DND-41 (cell line): ENCODE results near the gene KCNT2.

Experiments
- ATAC-seq: fragments of 200-7000 bp; cut with Tn5 transposase; 3 replicates; pipeline ENCODE4 v1.9.1; 2021; ENCODE audit warnings: low read depth; ENCODE audit not compliant: insufficient read depth
- DNase-seq: peaks from one replicate; pipeline ENCODE4 v3.0.0-alpha.2; 2020
- H2AFZ ChIP-seq: 2 replicates; pipeline ENCODE4 v1.6.0; 2012; ENCODE audit warnings: low read depth, low read length
- H3K27ac ChIP-seq: 2 replicates; pipeline ENCODE4 v1.5.1; 2012; ENCODE audit warnings: low read length, inconsistent platforms
- H3K27me3 ChIP-seq: fragments of 200-600 bp; sonication (generic); 2 replicates; pipeline ENCODE4 v1.6.0; 2012; ENCODE audit warnings: low read length, mild to moderate bottlenecking, inconsistent platforms; ENCODE audit not compliant: insufficient read depth, poor library complexity
- H3K36me3 ChIP-seq: 2 replicates; pipeline ENCODE4 v1.5.1; 2012; ENCODE audit warnings: low read length, inconsistent platforms; ENCODE audit not compliant: insufficient read depth
- H3K4me1 ChIP-seq: 2 replicates; pipeline ENCODE4 v1.5.1; 2012; ENCODE audit warnings: mild to moderate bottlenecking, low read length; ENCODE audit not compliant: insufficient read depth
- H3K4me2 ChIP-seq: 2 replicates; pipeline ENCODE4 v1.6.0; 2012; ENCODE audit warnings: mild to moderate bottlenecking, moderate library complexity, low read length, inconsistent platforms; ENCODE audit not compliant: insufficient read depth
- H3K4me3 ChIP-seq, 2 experiments: fragments of 200-600 bp in 1 of 2; shearing (Covaris generic) in 1 of 2; 2 replicates each; pipeline ENCODE4 v1.5.1; 2012 to 2016; ENCODE audit warnings: inconsistent platforms in 2 of 2, low read length in 2 of 2, mild to moderate bottlenecking in 2 of 2, low read depth in 1 of 2, moderate library complexity in 1 of 2
- H3K79me2 ChIP-seq: 2 replicates; pipeline ENCODE4 v1.6.0; 2012; ENCODE audit warnings: low read length, inconsistent platforms; ENCODE audit not compliant: insufficient read depth
- H3K9ac ChIP-seq: 2 replicates; pipeline ENCODE4 v1.6.0; 2012; ENCODE audit warnings: low read depth, mild to moderate bottlenecking, inconsistent platforms, low read length, moderate library complexity
- H3K9me3 ChIP-seq: 2 replicates; pipeline ENCODE4 v1.5.1; 2012; ENCODE audit warnings: low read length, moderate library complexity, mild to moderate bottlenecking, inconsistent platforms; ENCODE audit not compliant: insufficient read depth, severe bottlenecking
- H4K20me1 ChIP-seq: 2 replicates; pipeline ENCODE4 v1.6.0; 2012; ENCODE audit warnings: low read length; ENCODE audit not compliant: insufficient read depth
- EZH2 ChIP-seq: IDR thresholded peaks from 3 replicates; pipeline ENCODE4 v1.6.1; 2012; ENCODE audit warnings: borderline replicate concordance, low read depth, mild to moderate bottlenecking, moderate library complexity, low read length, inconsistent platforms; ENCODE audit not compliant: severe bottlenecking
- TF ChIP-seq, protein P1 (sequence below): IDR thresholded peaks from 2 replicates; pipeline ENCODE4 v1.5.1; 2012; ENCODE audit warnings: borderline replicate concordance, low read length, moderate library complexity, mild to moderate bottlenecking; ENCODE audit not compliant: poor library complexity, severe bottlenecking; ENCODE audit errors: extremely low read depth

The KCNT2 gene

DNA sequence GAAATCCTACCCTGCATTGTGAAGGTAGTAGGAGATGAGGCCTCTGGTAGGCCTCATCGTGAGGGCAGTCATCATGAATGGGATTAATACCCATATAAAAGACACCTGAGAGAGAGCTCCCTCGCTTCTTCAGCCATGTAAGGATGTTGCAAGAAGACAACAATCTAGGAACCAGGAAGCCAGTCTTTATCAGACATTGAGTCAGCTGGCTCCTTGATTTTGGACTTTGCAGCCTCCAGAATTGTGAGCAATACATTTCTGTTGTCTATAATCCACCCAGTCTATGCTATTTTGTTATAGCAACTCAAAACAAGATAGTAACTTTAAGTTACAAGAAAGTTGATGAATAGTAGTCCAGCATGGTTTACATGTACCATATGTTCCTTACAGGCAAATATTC lies 208.5 kb downstream of the KCNT2 start:
- Histone ChIP-seq H3K4me2 (no peak overlapping the region), H4K20me1 (no peaks in the 10 kb centered on the region), H3K36me3 (no peaks in the 10 kb centered on the region), H3K9ac (no peak overlapping the region), H3K27me3 (no peaks in the 10 kb centered on the region), H3K79me2 (no peaks in the 10 kb centered on the region), H3K9me3 (no peaks in the 10 kb centered on the region), H3K4me1 (peaks cover 10% of the 10 kb centered on the region), H3K27ac (no peak overlapping the region), H3K4me3 (no peak overlapping the region), H2AFZ (no peak overlapping the region)
- DNase-seq (no peak), ATAC-seq (no peak)
- TF ChIP-seq, protein P1, sequence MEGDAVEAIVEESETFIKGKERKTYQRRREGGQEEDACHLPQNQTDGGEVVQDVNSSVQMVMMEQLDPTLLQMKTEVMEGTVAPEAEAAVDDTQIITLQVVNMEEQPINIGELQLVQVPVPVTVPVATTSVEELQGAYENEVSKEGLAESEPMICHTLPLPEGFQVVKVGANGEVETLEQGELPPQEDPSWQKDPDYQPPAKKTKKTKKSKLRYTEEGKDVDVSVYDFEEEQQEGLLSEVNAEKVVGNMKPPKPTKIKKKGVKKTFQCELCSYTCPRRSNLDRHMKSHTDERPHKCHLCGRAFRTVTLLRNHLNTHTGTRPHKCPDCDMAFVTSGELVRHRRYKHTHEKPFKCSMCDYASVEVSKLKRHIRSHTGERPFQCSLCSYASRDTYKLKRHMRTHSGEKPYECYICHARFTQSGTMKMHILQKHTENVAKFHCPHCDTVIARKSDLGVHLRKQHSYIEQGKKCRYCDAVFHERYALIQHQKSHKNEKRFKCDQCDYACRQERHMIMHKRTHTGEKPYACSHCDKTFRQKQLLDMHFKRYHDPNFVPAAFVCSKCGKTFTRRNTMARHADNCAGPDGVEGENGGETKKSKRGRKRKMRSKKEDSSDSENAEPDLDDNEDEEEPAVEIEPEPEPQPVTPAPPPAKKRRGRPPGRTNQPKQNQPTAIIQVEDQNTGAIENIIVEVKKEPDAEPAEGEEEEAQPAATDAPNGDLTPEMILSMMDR = no peak
- TF ChIP-seq EZH2 = no peak

DNA sequence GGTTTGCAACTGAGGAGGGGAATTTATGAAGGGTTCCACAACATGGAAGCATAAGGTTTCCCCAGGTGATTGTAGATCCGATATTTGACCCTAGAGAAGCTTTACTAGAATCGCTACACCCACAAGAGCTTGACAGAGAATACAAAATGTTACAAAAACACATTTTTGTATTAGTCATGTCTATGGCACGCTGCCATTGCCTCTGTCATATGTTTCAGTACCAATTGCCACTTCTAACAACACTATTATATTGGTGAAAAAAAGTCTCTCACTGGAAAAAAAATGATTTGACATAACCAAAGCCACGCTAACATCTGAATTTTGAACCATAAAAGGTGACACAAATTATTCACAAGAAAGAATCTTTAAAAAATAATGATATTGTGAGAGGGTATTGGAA lies 214.5 kb downstream of the KCNT2 start:
- H3K27ac ChIP-seq = no peak overlapping the region
- no peak for DNase-seq
- H3K36me3 ChIP-seq = no peaks in the 10 kb centered on the region
- H4K20me1 ChIP-seq = no peaks in the 10 kb centered on the region
- no peak overlapping the region for H3K9ac ChIP-seq
- no peaks in the 10 kb centered on the region for H3K9me3 ChIP-seq
- no peak overlapping the region for H2AFZ ChIP-seq
- no peak overlapping the region for H3K4me3 ChIP-seq
- no peak for TF ChIP-seq EZH2
- TF ChIP-seq, protein P1 = no peak
- ATAC-seq = no peak
- no peaks in the 10 kb centered on the region for H3K4me1 ChIP-seq
- H3K4me2 ChIP-seq = no peak overlapping the region
- H3K27me3 ChIP-seq = no peaks in the 10 kb centered on the region
- no peaks in the 10 kb centered on the region for H3K79me2 ChIP-seq

DNA sequence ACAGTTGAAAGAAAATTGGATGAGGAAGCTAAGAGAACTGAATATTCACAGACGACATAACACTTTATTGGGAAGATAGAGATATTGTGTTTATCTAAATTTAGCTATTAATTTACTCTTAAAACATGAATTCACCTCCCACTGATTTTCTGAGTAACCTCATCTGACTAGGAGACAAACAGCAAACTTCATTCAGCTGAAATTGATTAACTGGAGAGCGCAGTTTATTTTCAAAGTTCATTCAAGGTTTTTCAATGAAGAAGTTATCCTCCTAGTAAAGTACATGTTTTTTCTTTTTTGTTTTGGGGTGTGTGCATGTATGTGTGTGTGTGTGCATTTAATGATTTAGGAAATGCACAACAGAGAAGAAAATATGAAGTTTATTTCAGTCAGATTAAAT lies 215.0 kb downstream of the KCNT2 start:
- no peak overlapping the region for H2AFZ ChIP-seq
- no peak overlapping the region for H3K9ac ChIP-seq
- ATAC-seq (no peak), DNase-seq (no peak)
- H3K27me3 ChIP-seq = no peaks in the 10 kb centered on the region
- no peak overlapping the region for H3K4me3 ChIP-seq
- H3K79me2 ChIP-seq = no peaks in the 10 kb centered on the region
- no peak overlapping the region for H3K4me2 ChIP-seq
- no peaks in the 10 kb centered on the region for H3K4me1 ChIP-seq
- no peaks in the 10 kb centered on the region for H3K9me3 ChIP-seq
- TF ChIP-seq, protein P1 = no peak
- TF ChIP-seq EZH2 = no peak
- no peaks in the 10 kb centered on the region for H3K36me3 ChIP-seq
- no peak overlapping the region for H3K27ac ChIP-seq
- no peaks in the 10 kb centered on the region for H4K20me1 ChIP-seq

DNA sequence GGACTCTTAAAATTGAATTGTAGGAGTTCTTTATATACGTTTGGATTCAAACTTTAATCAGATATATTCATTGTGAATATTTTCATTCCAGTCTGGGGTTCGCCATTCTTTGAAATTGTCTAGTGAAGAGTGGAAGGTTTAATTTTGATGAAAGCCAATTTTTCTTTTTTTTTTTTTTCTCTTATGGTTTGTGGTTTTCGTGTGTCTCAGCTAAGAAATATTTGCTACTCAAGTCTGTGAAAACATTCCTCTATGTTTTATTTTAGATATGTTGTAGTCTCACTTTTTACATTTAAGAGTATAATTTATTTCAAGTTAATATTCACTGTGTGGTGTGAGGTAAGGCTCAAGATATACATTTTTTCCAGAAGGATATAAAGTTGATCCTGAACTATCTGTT lies 220.5 kb downstream of the KCNT2 start:
- no peaks in the 10 kb centered on the region for H3K36me3 ChIP-seq
- H3K27me3 ChIP-seq = no peaks in the 10 kb centered on the region
- TF ChIP-seq EZH2 = no peak
- TF ChIP-seq, protein P1 = no peak
- no peaks in the 10 kb centered on the region for H4K20me1 ChIP-seq
- no peaks in the 10 kb centered on the region for H3K9me3 ChIP-seq
- no peak overlapping the region for H2AFZ ChIP-seq
- no peak overlapping the region for H3K4me3 ChIP-seq
- no peaks in the 10 kb centered on the region for H3K4me1 ChIP-seq
- no peak for ATAC-seq
- DNase-seq = no peak
- H3K4me2 ChIP-seq = no peak overlapping the region
- H3K79me2 ChIP-seq = no peaks in the 10 kb centered on the region
- no peak overlapping the region for H3K9ac ChIP-seq
- no peak overlapping the region for H3K27ac ChIP-seq
